GM18499 (cell line): ENCODE data around the gene RPP25L.
"Not testable (repeated sequence)": the region's sequence is repeated elsewhere in the genome, so short reads cannot be mapped to it uniquely, and the experiment has no call there.

ENCODE experiments used
- ATAC-seq: cut with Tn5 transposase; IDR thresholded peaks from one replicate; pipeline ENCODE4 v1.9.1; 2021; ENCODE audit warnings: moderate number of reproducible peaks; ENCODE audit not compliant: insufficient read depth, unreplicated experiment

The RPP25L gene

GRCh38 chr9:34611811-34612787 is at the start of gene RPP25L:
Gene RPP25L, minus strand, starts transcription at chr9:34612097. Its CDS starts 801 bp downstream, at chr9:34611296.
- no peak for ATAC-seq

GRCh38 chr9:34659592-34660253 is 47.8 kb upstream of the RPP25L start:
- ATAC-seq: no peak

GRCh38 chr9:34658461-34658860 is 46.6 kb upstream of the RPP25L start:
- no peak for ATAC-seq

- ATAC-seq: no peak
These were observed 45.1 kb upstream of the RPP25L start for GRCh38 chr9:34656992-34657391.

GRCh38 chr9:34655394-34655793 is 43.5 kb upstream of the RPP25L start:
- no peak for ATAC-seq

GRCh38 chr9:34654323-34655051 is 42.6 kb upstream of the RPP25L start:
- no peak for ATAC-seq

- ATAC-seq: no peak
These were observed 41.5 kb upstream of the RPP25L start for GRCh38 chr9:34653151-34654072.

- no peak for ATAC-seq
These were observed 40.7 kb upstream of the RPP25L start for GRCh38 chr9:34652602-34653000.

GRCh38 chr9:34651876-34652601 is 40.1 kb upstream of the RPP25L start, which contains the start of gene IL11RA:
Gene IL11RA, plus strand, starts transcription at chr9:34652185. Its CDS starts 3,033 bp downstream, at chr9:34655218.
- no peak for ATAC-seq

GRCh38 chr9:34651321-34651720 is 39.4 kb upstream of the RPP25L start:
- ATAC-seq: no peak

GRCh38 chr9:34650816-34651215 is 38.9 kb upstream of the RPP25L start:
- no peak for ATAC-seq

GRCh38 chr9:34648673-34649072 is 36.8 kb upstream of the RPP25L start:
- no peak for ATAC-seq

GRCh38 chr9:34647651-34648050 is 35.8 kb upstream of the RPP25L start:
- no peak for ATAC-seq

- ATAC-seq: no peak
These were observed 35.1 kb upstream of the RPP25L start for GRCh38 chr9:34647084-34647403.

- peak; percentile 60 for ATAC-seq
These were observed 34.5 kb upstream of the RPP25L start, which contains the start of gene GALT for GRCh38 chr9:34646211-34647083. Gene GALT, plus strand, starts transcription at chr9:34646675. Its CDS starts 30 bp downstream, at chr9:34646705.

- no peak for ATAC-seq
These were observed 32.9 kb upstream of the RPP25L start for GRCh38 chr9:34644766-34645314.

GRCh38 chr9:34642679-34643078 is 30.8 kb upstream of the RPP25L start:
- no peak for ATAC-seq

GRCh38 chr9:34639322-34639721 is 27.4 kb upstream of the RPP25L start:
- not testable (repeated sequence) for ATAC-seq
